COLO668 (cell line): ENCODE data around the gene ANKRD63.

Experiments used
- DNase-seq: peaks from one replicate; lab custom pipeline; 2025; ENCODE audit not compliant: unreplicated experiment; lab: John Stamatoyannopoulos, UW

The ANKRD63 gene

GRCh38 chr15:40295877-40296560 is 13.2 kb upstream of the ANKRD63 start:
- DNase-seq: no peak

DNA sequence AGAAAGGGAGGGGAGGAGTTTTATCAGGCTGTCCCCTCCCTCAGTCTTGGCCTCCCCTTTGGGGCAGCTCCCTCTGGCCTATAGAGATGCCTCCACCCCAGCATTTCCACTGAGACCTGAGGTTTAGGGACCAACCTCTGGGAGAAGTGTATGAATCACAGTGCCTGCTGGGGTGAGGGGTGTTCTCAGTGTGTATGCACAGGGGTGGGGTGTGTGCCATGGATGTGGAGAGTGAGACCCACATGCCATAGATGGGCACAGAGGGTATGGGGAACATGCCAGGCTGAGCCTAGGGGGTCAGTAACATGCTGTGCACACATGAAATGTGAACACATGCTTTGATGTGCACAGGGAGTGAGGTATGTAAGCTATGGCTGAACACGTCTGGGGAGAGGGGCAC is 12.4 kb upstream of the ANKRD63 start:
- no peak for DNase-seq

DNA sequence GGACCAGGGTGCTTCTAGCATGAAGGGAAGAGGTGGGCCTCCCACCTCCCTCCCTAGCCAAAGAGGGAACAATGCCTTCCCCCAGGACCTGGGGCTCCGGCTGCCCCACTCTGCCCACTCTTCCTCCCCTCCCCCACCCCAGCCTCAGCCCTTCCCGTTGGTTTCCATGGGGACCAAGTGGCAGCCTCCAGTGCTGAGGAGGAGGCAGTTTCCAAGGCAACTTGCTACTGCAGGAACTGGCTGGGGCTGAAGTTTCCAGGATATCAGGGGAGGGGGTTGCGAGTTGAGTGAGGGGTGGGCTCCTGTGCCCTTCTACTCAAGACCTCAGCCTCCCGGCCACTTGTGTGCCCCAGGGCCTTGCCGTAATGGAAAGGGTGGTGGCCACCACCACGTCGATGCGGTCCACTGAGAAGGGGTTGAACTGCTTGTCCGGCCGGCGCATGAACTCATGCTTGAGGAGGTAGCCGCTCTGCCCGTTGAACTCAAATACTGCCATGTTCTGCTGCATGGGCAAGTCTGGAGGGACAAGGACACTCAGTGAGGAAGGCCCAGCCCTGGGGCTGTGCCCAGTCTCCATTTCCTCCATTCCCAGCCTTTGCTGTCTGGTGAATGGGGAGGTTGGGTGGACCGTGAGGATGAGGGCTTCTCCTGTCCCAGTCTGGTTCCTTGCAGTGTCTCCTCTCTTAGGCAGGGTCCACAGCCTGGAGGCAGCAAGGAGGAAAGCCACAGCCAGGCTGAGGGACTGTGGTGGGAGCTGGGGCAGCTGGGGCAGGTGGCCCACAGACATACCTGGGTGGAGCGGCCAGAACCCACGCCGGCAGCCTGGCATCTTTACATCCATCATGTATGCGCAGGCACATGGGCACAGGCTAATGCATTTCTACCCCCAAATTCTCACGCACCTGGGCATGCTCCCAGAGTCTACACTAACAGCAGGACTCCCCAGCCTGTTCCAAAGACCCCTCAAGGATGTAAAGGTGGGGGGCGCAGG is 11.3 kb upstream of the ANKRD63 start:
- no peak for DNase-seq

- DNase-seq: no peak
Measured at GRCh38 chr15:40293006-40293405, 10.1 kb upstream of the ANKRD63 start.

- no peak for DNase-seq
Measured at GRCh38 chr15:40292246-40292645, 9.4 kb upstream of the ANKRD63 start.

DNA sequence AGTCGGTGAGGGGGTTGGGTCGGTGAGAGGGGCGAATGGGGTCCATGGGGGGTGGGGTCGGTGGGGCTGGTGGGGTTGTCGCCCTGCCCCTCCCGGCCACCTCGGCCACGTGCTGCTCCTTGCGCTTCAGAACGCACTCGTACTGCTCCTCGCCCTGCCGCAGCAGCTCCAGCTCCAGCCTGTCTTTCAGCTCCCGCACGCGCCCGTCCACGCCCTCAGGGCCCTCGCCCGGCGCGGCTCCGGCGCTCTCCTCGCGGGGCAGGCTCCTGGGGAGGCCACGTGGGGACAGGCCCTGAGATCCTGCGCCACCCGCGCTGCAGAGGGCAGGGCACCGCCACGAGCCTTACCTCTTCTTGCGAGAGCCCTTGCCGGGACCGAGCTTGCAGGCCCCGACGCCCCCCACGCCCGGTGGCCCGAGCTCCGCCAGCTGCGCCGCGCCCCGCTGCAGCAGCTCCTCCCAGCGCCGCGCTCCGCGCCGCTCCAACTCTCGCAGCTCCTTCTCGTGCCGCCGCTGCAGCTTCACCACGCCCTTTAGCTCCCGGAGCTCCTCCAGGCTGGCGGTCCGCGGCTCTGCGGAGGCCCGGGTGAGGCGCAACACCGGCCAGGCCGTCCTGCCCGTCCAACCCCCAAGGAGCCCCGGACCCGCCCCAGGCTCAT is 8.2 kb upstream of the ANKRD63 start:
- DNase-seq: peak; percentile 74

- DNase-seq: no peak
Measured at GRCh38 chr15:40290545-40290917, 7.7 kb upstream of the ANKRD63 start.

DNA sequence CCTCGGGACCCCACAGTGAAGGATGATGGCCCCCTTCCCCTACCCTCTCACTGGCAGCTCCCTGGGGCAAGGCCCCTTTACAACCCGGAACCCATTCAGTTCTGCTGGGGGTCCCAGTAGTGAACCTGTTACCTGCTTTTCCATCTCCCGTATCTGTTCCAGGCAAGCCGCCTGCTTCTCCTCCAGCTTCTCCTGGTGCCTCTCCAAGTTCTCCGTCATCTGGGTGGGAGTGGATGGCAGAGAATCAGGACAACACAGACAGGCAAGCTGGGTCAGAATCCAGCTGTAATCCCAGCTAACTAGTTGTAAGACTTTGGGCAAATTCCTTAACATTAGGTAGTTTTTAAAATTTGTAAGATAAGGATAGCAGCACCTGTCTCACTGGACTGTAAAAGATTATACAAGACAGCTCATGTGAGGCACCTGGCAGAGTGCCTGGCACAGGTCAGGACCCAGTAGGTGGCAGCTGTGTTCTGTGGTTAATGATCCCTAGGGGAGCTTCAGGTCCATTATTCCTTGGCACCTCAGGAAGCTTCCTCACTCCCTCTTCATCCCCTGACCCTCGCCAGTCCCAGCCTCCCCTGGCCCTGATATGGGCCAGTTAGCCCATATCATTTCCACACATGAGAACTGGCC is 6.4 kb upstream of the ANKRD63 start:
- peak; percentile 65 for DNase-seq

GRCh38 chr15:40287968-40288367 is 5.1 kb upstream of the ANKRD63 start:
- DNase-seq: no peak

- DNase-seq: no peak
Measured at GRCh38 chr15:40287505-40287904, 4.6 kb upstream of the ANKRD63 start.

DNA sequence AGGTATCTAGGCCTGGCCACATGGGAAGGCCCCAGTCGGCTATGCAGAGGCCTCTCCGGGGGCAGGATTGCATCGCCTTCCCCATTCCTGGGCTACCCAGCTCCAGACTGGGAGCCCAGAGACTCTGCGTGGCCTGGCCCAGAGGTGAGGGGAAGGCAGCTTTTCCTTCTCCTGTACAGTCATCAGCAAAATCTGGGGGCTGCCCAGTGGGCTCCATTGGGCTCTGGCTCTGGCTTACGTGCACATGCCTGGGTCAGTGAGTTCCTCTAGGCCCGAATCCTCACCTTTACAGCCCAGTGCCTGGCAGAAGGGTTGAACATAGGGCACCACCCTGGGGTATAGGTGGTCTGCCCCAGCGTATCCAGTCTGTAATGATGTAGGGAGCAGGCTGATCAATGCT is 3.9 kb upstream of the ANKRD63 start:
- no peak for DNase-seq

GRCh38 chr15:40286061-40286532 is 3.2 kb upstream of the ANKRD63 start:
- no peak for DNase-seq

GRCh38 chr15:40285554-40286011 is 2.7 kb upstream of the ANKRD63 start:
- no peak for DNase-seq

DNA sequence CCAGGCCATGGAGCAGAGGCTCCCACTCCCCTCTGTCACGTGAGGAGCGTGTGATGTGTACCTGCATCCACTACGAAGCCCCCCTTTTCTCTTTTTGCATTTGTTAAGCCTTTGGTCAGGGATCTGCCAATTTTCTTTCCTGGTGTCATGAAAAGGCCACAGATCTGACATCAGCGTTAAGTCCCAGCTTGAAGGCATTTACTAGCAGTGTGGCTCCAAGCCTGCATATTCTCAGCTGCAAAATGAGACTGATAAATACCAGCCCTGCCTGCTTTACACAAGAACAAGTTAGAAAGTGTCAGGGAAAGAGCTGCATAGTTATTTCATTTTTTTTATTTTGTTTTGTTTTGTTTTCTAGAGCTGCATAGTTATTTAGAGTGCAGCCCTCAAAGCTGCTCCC is 2.3 kb upstream of the ANKRD63 start:
- no peak for DNase-seq

GRCh38 chr15:40283615-40284300 is 894 bp upstream of the ANKRD63 start:
- no peak for DNase-seq

DNA sequence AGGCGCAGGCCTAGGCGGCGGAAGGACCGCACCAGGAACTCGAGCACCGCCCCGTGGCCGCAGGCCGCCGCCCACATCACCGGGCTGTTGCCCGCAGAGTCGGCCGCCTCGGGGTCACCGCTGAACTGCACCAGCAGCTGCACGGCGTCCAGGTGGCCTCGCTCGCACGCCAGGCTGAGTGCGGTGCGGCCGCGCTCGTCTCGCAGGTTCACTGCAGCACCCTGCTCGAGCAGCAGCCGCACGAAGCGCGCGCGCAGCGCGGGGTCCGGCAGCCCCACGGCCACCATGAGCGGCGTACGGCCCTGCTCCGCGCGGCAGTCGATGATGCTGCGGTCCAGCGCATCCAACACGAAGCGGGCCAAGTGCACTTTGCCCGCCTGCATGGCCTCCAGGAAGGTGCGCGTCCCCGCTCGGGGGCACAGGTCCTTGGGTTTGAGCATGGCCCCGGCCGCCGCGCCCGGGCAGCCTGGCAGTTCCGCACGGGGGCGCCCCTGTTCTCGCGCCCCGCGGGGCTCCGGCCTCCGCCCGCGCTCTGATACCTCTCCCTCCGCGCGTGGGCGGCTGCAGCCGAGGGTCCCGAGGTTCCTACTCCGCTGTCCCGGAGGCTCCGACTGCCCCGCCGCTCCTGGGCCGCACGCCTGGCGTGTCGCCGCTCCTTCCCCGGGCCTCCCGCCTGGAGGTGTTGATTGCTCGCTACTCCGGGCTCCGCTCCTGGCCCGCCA is 556 bp downstream of the ANKRD63 start:
- DNase-seq: peak; percentile 80

GRCh38 chr15:40281801-40282146 is 1.1 kb downstream of the ANKRD63 start:
- no peak for DNase-seq

DNA sequence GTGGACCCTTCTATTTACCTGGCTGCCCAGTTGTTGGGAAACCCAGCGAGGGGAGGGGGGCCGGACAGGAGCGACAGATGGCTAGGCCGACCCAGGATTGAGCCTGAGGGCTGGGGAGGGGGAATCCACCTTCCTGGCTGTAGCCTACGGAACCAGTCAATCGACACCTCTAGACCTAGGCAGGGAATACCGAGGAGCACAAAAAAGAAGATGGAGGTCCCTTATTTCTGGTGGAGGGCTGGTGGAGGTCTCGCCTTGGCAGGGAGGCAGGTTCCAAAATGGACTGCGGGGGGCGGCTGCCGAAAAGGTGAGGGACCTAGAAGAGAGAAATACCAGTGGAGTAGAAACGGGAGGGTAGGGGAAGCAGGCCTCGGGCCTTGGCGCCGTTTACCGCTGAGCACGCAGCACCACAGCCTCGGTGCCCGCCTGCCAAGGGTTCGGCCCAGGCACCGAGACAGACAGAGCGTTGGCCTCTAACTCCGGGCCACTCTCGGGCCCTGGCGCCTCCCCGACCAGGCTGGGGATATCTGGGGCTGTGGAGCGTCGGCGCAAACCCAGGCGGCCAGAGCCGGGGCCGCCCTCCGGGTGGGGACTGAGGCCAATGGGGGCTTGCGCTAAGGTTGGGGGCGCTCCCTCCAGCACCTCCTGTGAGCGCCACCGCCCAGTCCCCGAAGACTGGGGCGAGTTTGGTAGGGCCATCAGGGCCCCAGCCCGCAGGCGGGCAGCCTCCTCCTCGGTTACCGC is 1.6 kb downstream of the ANKRD63 start:
- no peak for DNase-seq
